ENCODE results near the gene SLC6A19. TPM values are rescaled to one million over a fixed set of nuclear protein-coding genes. Genes with fewer than 3 reads are reported as not detected.

The SLC6A19 gene
- total and polyA plus RNA-seq, 9 of the 15 experiments (the other 6 are each of a cell fraction or from before 2014, with no cell fraction given), result 0.03 to 1.6 (median 0.59) TPM

GRCh38 chr5:1152156-1152555 lies 49.2 kb upstream of the SLC6A19 start:
- BruUV-seq (replicated peaks), result no TSS peak
- ATAC-seq (no peak), FAIRE-seq (no peak), DNase-seq (ENCODE audit: extremely low read depth in 1 of 4, low spot score in 3 of 4) (no peak)
- TF ChIP-seq TSC22D4 (tag; IDR thresholded peaks at IDR 0.05) (no peak), ZNF512 (tag; IDR thresholded peaks at IDR 0.05) (no peak), GATA2 (CRISPR knock-in tag; IDR thresholded peaks at IDR 0.05) (no peak), ZMIZ1 (IDR thresholded peaks at IDR 0.05; ENCODE audit: low read depth in 2 of 2, low read length in 2 of 2) (no peak)
- H4K20me1 ChIP-seq (replicated peaks; ENCODE audit: control insufficient read depth, insufficient read depth, low read length), result peaks cover 39% of the 10 kb centered on the region
- H3K9me3 ChIP-seq (replicated peaks; ENCODE audit: control insufficient read depth, insufficient read depth, low read depth, low read length), result 0 out of 2 replicates have a peak, but pooled peaks cover 3% of the 10 kb centered on the region
- no peak overlapping the region for H2AFZ ChIP-seq (ENCODE audit: low read depth, low read length)
- 1% methylated on average over 10 of the region's 10 CpGs for WGBS (ENCODE audit: insufficient coverage, low coverage, missing lambda C conversion rate)
- H3K27me3 ChIP-seq (ENCODE audit: control insufficient read depth in 2 of 2, insufficient read depth in 2 of 2, low read length in 2 of 2), result peaks cover 51 to 71% of the 10 kb centered on the region in 2 experiments
- no peaks in the 10 kb centered on the region for H3K79me2 ChIP-seq (ENCODE audit: control insufficient read depth, insufficient read depth, low read length)
- peaks cover 0 to 18% of the 10 kb centered on the region in 2 experiments; a peak in 2 of 5 replicates for H3K4me1 ChIP-seq (replicated peaks in 1 of 2; ENCODE audit: control insufficient read depth in 2 of 2, insufficient read depth in 2 of 2, low read length in 2 of 2)
- ChIA-PET POLR2A (interaction anchor here (0.8 to 1.1 kb wide), 2 partner anchors 29 to 229 kb away, joined by 3 to 4 read pairs; no protein-coding TSS in a partner anchor), CTCF (ENCODE audit: low intra/inter-chr PET ratio) (no interaction called here)
- H3K27ac ChIP-seq (ENCODE audit: extremely low read depth, low read depth, low read length), result no peak overlapping the region
- intact Hi-C loops (cut with micrococcal nuclease), result no loop called here
- H3K4me2 ChIP-seq (ENCODE audit: insufficient read depth, low read length), result no peak overlapping the region
- no peak overlapping the region for H3K4me3 ChIP-seq
- H3K9ac ChIP-seq (ENCODE audit: insufficient read depth in 1 of 2, low read depth in 2 of 2, low read length in 2 of 2), result no peak overlapping the region
- H3K36me3 ChIP-seq (ENCODE audit: control insufficient read depth, insufficient read depth, low read length), result no peaks in the 10 kb centered on the region
- no peaks in the 10 kb centered on the region for H3K9me1 ChIP-seq (ENCODE audit: control insufficient read depth, insufficient read depth, low read length)
- in situ Hi-C loops (cut with MboI), result no loop called here

Measured in K562 (cell line).